Endothelial cell of umbilical vein (primary cell): Measurements from ENCODE around the gene ATP1B3. TPM values are rescaled to one million over a fixed set of nuclear protein-coding genes. Genes with fewer than 3 reads are reported as not detected.

Source experiments
- BruUV-seq: library from RNA; stranded (reverse); fragments of 400-500 nt; replicated peaks from 2 replicates; lab custom pipeline; 2021; lab: Mats Ljungman, UMichigan
- CTCF ChIA-PET: fragments of 300-600, 350-600 bp; sonication (Branson Sonifier 250); formaldehyde crosslinking; loops from one replicate; lab custom pipeline; 2021; ENCODE audit warnings: antibody characterized with exemption, inconsistent platforms; lab: Charles Lee
- POLR2A ChIA-PET: fragments of 300-600, 350-600 bp; sonication (Branson Sonifier 250); formaldehyde crosslinking; loops from one replicate; lab custom pipeline; 2021; ENCODE audit warnings: antibody characterized with exemption, inconsistent platforms; lab: Charles Lee
- DNase-seq: peaks from one replicate; pipeline ENCODE4 v3.0.0-alpha.2; 2011; ENCODE audit warnings: low read depth, low spot score
- FAIRE-seq: peaks from 2 replicates; lab custom pipeline; 2011; peaks lifted over from hg19 to GRCh38; lab: Jason Lieb, UNC
- H2AFZ ChIP-seq: 2 replicates; pipeline ENCODE4 v1.6.0; 2012; ENCODE audit warnings: low read depth, low read length, control low read depth, inconsistent platforms
- H3K27ac ChIP-seq: 2 replicates; pipeline ENCODE4 v1.5.1; 2011; ENCODE audit warnings: low read depth, mild to moderate bottlenecking, control low read depth, low read length, moderate library complexity; ENCODE audit not compliant: insufficient read depth
- H3K27me3 ChIP-seq, 2 experiments: 2 replicates each; pipeline versions ENCODE4 v1.6.0 to v1.6.1; 2011; ENCODE audit warnings: low read length in 2 of 2, mixed read lengths in 1 of 2; ENCODE audit not compliant: control insufficient read depth in 2 of 2, insufficient read depth in 2 of 2
- H3K36me3 ChIP-seq, 2 experiments: 2 replicates in 1 of 2; 3 replicates in 1 of 2; pipeline ENCODE4 v1.5.1; 2011; ENCODE audit warnings: low read length in 2 of 2, mild to moderate bottlenecking in 1 of 2, moderate library complexity in 1 of 2; ENCODE audit not compliant: control insufficient read depth in 2 of 2, insufficient read depth in 2 of 2; ENCODE audit errors: extremely low read depth in 1 of 2
- H3K4me1 ChIP-seq: 3 replicates; pipeline ENCODE4 v1.5.1; 2011; ENCODE audit warnings: mild to moderate bottlenecking, low read length; ENCODE audit not compliant: control insufficient read depth, insufficient read depth; ENCODE audit errors: extremely low read depth
- H3K4me2 ChIP-seq: 2 replicates; pipeline ENCODE4 v1.6.1; 2011; ENCODE audit warnings: low read length, control low read depth, mixed read lengths; ENCODE audit not compliant: insufficient read depth
- H3K4me3 ChIP-seq, 3 experiments: fragments of 200-600 bp in 1 of 3; sonication (generic), shearing (Covaris generic) in 1 of 3; replicated peaks in 1 of 3; 2 replicates each; pipeline ENCODE4 v1.5.1; 2011 to 2016; ENCODE audit warnings: control low read depth in 3 of 3, low read length in 3 of 3, mild to moderate bottlenecking in 2 of 3, inconsistent platforms in 1 of 3, low read depth in 1 of 3, moderate library complexity in 1 of 3; ENCODE audit not compliant: insufficient read depth in 1 of 3
- H3K79me2 ChIP-seq: 2 replicates; pipeline ENCODE4 v1.6.0; 2012; ENCODE audit warnings: low read length, inconsistent platforms; ENCODE audit not compliant: control insufficient read depth, insufficient read depth
- H3K9ac ChIP-seq: replicated peaks from 2 replicates; pipeline ENCODE3; 2011; ENCODE audit warnings: low read length, control low read depth; ENCODE audit not compliant: insufficient read depth; ENCODE audit errors: extremely low read depth
- H3K9me1 ChIP-seq: replicated peaks from 3 replicates; pipeline ENCODE4 v1.6.0; 2011; ENCODE audit warnings: mild to moderate bottlenecking, low read length; ENCODE audit not compliant: control insufficient read depth, insufficient read depth; ENCODE audit errors: extremely low read depth
- H3K9me3 ChIP-seq: replicated peaks from 2 replicates; pipeline ENCODE4 v1.5.1; 2012; ENCODE audit warnings: low read length, inconsistent platforms; ENCODE audit not compliant: control insufficient read depth, insufficient read depth
- H4K20me1 ChIP-seq: replicated peaks from 2 replicates; pipeline ENCODE3; 2011; ENCODE audit warnings: mild to moderate bottlenecking, low read length; ENCODE audit not compliant: control insufficient read depth, insufficient read depth; ENCODE audit errors: extremely low read depth
- EZH2 ChIP-seq: IDR thresholded peaks from 2 replicates; pipeline ENCODE4 v1.6.1; 2012; ENCODE audit warnings: borderline replicate concordance, low read depth, mild to moderate bottlenecking, moderate library complexity, low read length, inconsistent platforms; ENCODE audit not compliant: severe bottlenecking
- FOS ChIP-seq: IDR thresholded peaks from 2 replicates; pipeline ENCODE4 v1.6.1; 2011; ENCODE audit warnings: mild to moderate bottlenecking, low read length, moderate library complexity, borderline replicate concordance; ENCODE audit not compliant: insufficient read depth
- GATA2 ChIP-seq: IDR thresholded peaks from 2 replicates; pipeline ENCODE4 v1.7.0; 2011; ENCODE audit warnings: low read depth, mild to moderate bottlenecking, moderate library complexity, mixed read lengths, low read length; ENCODE audit not compliant: insufficient read length, insufficient read depth
- JUN ChIP-seq: IDR thresholded peaks from 2 replicates; pipeline ENCODE4 v1.6.1; 2011; ENCODE audit warnings: borderline replicate concordance, low read depth; ENCODE audit not compliant: insufficient read length, insufficient read depth
- MYC ChIP-seq: IDR thresholded peaks from one replicate; pipeline ENCODE4 v1.6.1; 2011; ENCODE audit warnings: mild to moderate bottlenecking, low read depth, low read length
- POLR2A ChIP-seq: IDR thresholded peaks from 2 replicates; pipeline ENCODE4 v1.6.1; 2012; ENCODE audit warnings: low read depth, mild to moderate bottlenecking, control low read depth, low read length
- POLR2AphosphoS5 ChIP-seq: IDR thresholded peaks from 2 replicates; pipeline ENCODE4 v1.6.1; 2012; ENCODE audit warnings: low read depth, mild to moderate bottlenecking, control low read depth, low read length, moderate library complexity; ENCODE audit not compliant: insufficient read depth
- dilution Hi-C: fragments of 300-500 bp; cut with MboI; formaldehyde crosslinking; loops from one replicate; pipeline ENCODE4 v1.15.0; 2019; ENCODE audit warnings: low sequenced_read_pairs; ENCODE audit not compliant: extremely low pct_ligation_motif_present
- intact Hi-C: fragments of 100-400 bp; cut with micrococcal nuclease; formaldehyde crosslinking; loops from one replicate; pipeline ENCODE4 v1.10.0; 2022
- polyA plus RNA-seq, 4 experiments: library from polyadenylated mRNA; depleted of rRNA in 3 of 4; stranded (reverse) in 3 of 4; unstranded in 1 of 4; fragments of >200 nt; gene quantifications; 2 replicates each; pipeline versions ENCODE4 v1.2.1 to v1.2.3, GENCODE V29; 2011 to 2012; ENCODE audit warnings: missing spikeins in 1 of 4
- total RNA-seq: library from RNA; stranded (reverse); gene quantifications from 2 replicates; pipeline ENCODE4 v1.2.3, GENCODE V29; 2021
- TF ChIP-seq, protein P1 (sequence below), 2 donors: IDR thresholded peaks; 1 replicate in 1 of 2; 2 replicates in 1 of 2; pipeline ENCODE4 v1.5.1; 2011; ENCODE audit warnings: low read length in 2 of 2, mild to moderate bottlenecking in 2 of 2, moderate library complexity in 2 of 2, control low read depth in 1 of 2, inconsistent platforms in 1 of 2, low read depth in 1 of 2; ENCODE audit not compliant: insufficient read depth in 1 of 2; ENCODE audit errors: extremely low read depth in 1 of 2
- TF ChIP-seq, protein P2 (sequence below): IDR thresholded peaks from 2 replicates; pipeline ENCODE4 v1.6.1; 2011; ENCODE audit not compliant: insufficient read depth, insufficient read length

Gene ATP1B3
- total and polyA plus RNA-seq, 2 donors (not counting 3 experiments of a cell fraction or from before 2014, with no cell fraction given): 227 to 279 TPM

DNA sequence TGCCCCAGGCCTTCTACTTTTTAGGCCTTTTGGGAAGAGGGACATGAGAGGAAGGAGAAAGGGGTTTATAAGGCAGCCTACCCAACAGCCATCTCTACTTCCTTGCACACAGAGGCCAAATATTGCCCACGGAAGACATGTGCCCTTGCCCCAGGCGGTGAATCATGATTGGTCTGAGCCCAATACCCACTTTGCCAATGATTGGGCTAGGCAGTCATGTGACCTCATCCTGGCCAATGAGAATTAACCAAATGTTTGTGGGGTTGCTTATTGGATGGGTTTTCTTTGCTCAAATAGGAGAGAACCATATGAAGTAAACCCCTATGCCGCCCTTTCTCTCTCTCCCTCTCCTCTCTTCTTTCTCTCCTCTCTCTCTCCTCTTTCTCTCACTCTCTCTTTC lies 42.2 kb upstream of the ATP1B3 start:
- no peak overlapping the region for H3K4me3 ChIP-seq
- dilution Hi-C loops: no loop called here
- no peaks in the 10 kb centered on the region for H3K79me2 ChIP-seq
- BruUV-seq: no TSS peak
- no peaks in the 10 kb centered on the region for H3K9me3 ChIP-seq
- no peaks in the 10 kb centered on the region for H3K9me1 ChIP-seq
- H4K20me1 ChIP-seq: no peaks in the 10 kb centered on the region
- H3K4me1 ChIP-seq: no peaks in the 10 kb centered on the region
- H3K9ac ChIP-seq: no peak overlapping the region
- FAIRE-seq: no peak
- ChIA-PET POLR2A (no interaction called here), CTCF (interaction anchor here (0.5 kb wide), 1 partner anchor 70 kb away, joined by 3 read pairs; no protein-coding TSS in a partner anchor)
- no peak overlapping the region for H3K27ac ChIP-seq
- no peak for DNase-seq
- H3K4me2 ChIP-seq: no peak overlapping the region
- intact Hi-C loops: no loop called here
- H2AFZ ChIP-seq: no peak overlapping the region
- TF ChIP-seq POLR2A: no peak
- TF ChIP-seq FOS: no peak
- TF ChIP-seq POLR2AphosphoS5: no peak
- no peak for TF ChIP-seq GATA2
- TF ChIP-seq MYC: no peak
- no peak for TF ChIP-seq EZH2
- TF ChIP-seq, protein P1, sequence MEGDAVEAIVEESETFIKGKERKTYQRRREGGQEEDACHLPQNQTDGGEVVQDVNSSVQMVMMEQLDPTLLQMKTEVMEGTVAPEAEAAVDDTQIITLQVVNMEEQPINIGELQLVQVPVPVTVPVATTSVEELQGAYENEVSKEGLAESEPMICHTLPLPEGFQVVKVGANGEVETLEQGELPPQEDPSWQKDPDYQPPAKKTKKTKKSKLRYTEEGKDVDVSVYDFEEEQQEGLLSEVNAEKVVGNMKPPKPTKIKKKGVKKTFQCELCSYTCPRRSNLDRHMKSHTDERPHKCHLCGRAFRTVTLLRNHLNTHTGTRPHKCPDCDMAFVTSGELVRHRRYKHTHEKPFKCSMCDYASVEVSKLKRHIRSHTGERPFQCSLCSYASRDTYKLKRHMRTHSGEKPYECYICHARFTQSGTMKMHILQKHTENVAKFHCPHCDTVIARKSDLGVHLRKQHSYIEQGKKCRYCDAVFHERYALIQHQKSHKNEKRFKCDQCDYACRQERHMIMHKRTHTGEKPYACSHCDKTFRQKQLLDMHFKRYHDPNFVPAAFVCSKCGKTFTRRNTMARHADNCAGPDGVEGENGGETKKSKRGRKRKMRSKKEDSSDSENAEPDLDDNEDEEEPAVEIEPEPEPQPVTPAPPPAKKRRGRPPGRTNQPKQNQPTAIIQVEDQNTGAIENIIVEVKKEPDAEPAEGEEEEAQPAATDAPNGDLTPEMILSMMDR (IDR thresholded peaks at IDR 0.05; ENCODE audit: extremely low read depth in 1 of 2, insufficient read depth in 1 of 2, low read depth in 1 of 2, low read length in 2 of 2): no peak
- TF ChIP-seq JUN: no peak
- TF ChIP-seq, protein P2, sequence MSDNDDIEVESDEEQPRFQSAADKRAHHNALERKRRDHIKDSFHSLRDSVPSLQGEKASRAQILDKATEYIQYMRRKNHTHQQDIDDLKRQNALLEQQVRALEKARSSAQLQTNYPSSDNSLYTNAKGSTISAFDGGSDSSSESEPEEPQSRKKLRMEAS: no peak
- H3K36me3 ChIP-seq: no peaks in the 10 kb centered on the region
- H3K27me3 ChIP-seq: peaks cover 8 to 12% of the 10 kb centered on the region in 2 experiments
